Raji (cell line): ENCODE measurements around the gene MGAT3.

Experiments used
- POLR2A ChIP-seq: IDR thresholded peaks from 2 replicates; pipeline ENCODE4 v1.6.1; 2011; ENCODE audit warnings: low read depth, low read length, control low read depth; ENCODE audit not compliant: insufficient read depth

The MGAT3 gene, protein sequence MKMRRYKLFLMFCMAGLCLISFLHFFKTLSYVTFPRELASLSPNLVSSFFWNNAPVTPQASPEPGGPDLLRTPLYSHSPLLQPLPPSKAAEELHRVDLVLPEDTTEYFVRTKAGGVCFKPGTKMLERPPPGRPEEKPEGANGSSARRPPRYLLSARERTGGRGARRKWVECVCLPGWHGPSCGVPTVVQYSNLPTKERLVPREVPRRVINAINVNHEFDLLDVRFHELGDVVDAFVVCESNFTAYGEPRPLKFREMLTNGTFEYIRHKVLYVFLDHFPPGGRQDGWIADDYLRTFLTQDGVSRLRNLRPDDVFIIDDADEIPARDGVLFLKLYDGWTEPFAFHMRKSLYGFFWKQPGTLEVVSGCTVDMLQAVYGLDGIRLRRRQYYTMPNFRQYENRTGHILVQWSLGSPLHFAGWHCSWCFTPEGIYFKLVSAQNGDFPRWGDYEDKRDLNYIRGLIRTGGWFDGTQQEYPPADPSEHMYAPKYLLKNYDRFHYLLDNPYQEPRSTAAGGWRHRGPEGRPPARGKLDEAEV

DNA sequence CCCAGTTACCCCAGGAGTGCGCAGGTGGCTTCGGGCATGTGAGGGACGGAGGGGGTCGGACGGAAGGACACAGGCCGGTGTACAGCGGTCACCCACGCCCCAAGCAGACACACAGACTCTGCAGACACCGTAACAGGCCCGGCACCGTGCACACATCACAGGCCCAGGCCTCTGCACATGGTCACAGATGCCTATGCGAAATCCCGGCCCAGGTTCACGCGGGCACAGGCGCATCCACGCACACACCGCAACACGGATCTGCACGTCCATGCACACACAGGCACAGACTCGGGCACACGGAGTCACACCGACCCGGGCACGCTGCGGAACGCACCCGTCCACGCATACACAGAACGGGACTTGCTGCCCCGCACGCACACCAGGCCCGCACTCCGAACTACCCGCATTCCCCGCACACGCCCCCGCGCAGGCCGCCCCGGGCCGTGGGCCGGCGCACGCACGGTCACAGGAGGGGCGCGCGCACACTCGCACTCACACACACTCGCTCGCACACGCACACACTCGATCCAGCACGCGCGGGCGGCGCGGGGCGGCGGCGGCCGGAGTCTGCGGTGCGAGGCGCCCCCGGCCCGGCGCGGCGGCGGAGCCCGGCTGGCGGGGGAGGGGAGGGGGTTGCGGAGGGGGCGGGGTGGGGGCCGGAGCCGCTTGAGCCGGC is at the start of gene MGAT3:
TSS of gene MGAT3 (plus strand) at position 491 of the 676 bp plus-strand sequence. CDS start 30,336 bp downstream, outside the sequence.
- TF ChIP-seq POLR2A = 0 out of 2 replicates have a peak, but pooled peaks have one; percentile 18

DNA sequence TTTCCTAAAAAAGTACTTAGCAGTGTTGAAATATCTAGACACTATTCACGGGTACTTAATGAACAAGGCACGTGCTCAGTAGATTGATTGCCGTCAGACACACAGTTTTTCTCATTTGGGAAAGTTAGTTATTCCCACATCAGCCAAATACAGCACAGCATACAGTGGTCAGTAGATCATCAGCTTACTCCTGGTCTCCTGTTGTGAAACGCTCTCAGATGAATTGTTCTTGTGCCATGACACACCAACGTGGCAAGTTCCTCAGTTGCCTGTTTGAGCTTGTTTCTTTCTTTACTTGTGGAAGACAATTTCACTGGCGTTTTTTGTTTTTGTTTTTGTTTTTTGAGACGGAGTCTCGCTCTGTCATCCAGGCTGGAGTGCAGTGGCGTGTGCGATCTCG is 48.6 kb upstream of the MGAT3 start:
- no peak for TF ChIP-seq POLR2A

DNA sequence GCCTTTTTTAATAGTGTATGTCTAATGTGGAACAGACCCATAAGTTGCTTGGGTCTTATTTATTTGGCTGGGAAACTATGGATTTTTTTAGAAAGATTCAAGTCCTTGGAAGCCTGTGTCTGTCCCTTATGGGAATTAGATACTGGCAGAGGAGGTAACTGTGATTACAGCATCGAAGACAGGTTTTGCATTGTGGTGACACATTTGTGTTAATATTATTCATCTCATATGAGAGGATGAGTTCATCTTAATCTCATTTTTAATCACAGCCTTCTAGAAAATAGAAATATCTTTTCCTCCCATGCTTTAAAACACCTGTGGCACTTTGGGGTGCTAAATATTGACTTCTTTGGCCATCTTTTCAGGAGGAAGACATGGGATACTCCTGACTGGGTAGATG is 48.0 kb upstream of the MGAT3 start:
- no peak for TF ChIP-seq POLR2A

DNA sequence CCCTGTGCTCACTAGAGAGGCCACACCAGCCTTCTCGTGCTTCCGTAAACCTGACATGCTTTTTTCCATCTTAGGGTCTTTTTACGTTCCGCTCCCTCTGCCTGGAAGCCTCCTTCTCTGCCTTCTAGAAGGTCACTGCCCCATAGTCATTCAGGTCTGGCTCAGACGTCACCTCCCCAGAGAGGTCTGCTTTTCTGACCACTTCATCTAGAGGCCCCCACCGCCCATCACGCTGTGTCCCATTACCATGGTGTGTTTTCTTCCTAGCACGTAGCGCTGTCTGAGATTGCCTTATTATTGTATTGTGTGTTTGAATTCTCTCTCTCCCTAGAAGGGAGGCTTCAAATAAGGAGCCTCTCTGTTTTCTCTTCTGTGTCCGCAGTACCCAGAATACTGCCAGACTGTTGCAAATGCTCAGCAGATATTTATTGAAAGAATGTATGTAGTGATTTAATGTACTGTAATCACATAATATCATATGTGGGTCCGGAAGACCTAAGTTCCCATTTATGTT is 47.2 kb upstream of the MGAT3 start:
- TF ChIP-seq POLR2A = no peak

DNA sequence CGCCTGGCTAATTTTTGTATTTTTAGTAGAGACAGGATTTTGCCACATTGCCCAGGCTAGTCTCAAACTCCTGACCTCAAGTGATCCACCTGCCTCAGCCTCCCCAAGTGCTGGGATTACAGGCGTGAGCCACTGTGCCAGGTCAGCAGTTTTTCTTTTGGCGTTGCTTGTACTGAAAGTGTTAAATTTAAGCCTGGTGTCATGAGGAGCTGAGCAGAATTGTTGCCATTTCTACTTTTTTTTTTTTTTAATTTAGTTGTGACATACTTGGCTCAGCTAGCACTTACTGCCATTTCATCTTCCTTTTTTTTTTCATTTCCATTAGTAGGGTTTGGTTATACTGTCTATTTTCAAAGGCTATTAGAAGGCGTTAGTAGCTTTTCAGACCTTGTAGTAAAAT is 46.5 kb upstream of the MGAT3 start:
- TF ChIP-seq POLR2A = no peak

DNA sequence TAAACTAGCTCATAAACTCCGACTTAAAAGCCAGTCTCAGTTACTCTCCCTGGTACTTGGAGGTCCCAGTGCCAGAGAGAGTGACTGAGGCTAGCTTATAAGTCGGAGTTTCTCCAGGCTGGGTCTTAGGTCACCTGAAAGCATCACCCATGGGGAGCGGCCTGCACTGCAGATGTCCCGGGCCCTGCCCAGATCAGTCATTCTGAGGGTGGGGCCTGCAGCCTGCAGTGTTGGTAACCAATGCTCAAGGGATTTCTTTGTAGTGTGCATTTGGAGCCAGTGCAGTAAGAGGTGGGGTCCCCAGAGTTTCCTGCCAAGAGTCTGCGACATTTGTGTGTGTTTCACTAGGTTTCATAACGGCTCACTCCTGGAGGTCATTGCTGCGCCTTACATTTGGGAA is 42.4 kb upstream of the MGAT3 start:
- no peak for TF ChIP-seq POLR2A

DNA sequence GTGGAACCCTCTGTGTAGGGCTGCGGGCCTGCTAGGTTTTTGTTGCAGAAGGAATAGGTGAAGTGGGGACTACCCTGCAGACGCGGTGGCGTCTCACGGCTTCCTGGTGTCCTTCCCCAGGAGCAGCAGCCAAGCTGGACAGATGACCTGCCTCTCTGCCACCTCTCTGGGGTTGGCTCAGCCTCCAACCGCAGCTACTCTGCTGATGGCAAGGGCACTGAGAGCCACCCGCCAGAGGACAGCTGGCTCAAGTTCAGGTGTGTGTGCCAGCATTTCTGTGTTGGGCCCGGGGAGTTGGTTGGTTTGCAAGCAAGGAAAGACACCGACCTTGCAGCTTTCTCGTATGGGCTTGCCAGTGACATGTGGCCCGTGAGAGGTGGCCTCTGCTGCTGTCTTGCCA is 41.9 kb upstream of the MGAT3 start:
- no peak for TF ChIP-seq POLR2A

DNA sequence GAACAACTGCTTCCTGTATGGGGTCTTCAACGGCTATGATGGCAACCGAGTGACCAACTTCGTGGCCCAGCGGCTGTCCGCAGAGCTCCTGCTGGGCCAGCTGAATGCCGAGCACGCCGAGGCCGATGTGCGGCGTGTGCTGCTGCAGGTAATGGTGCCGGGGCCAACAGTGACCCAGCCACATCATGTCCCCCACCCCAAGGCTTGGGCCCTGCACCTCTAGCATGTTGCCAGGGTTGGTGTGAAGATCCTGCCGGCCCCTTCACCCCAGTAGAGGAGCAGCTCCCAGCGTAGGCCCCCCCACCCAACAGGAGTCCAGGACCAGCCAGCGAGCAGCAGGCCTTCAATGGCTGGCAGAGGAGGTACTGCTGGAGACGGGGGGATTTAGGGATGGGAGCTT is 41.3 kb upstream of the MGAT3 start:
- TF ChIP-seq POLR2A = no peak

DNA sequence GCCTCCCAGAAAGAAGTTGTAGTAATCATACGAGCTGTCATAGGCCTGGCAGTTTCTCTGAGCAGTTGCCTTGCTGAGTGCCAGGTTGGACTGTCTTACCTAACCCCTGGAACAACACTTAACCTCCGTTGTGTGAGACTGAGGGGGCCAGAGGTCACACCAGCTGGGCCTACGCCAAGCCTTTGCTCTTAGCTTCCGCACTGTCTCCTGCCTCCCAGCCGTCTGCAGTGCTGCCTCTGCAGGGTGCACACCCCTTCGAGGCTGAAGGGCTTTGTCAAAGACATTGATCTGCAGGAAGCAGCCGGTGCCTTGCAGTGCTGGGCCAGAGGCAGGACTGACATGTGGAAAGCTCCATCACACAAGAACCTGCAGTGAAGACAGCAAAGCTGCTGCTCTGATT is 40.5 kb upstream of the MGAT3 start:
- no peak for TF ChIP-seq POLR2A

DNA sequence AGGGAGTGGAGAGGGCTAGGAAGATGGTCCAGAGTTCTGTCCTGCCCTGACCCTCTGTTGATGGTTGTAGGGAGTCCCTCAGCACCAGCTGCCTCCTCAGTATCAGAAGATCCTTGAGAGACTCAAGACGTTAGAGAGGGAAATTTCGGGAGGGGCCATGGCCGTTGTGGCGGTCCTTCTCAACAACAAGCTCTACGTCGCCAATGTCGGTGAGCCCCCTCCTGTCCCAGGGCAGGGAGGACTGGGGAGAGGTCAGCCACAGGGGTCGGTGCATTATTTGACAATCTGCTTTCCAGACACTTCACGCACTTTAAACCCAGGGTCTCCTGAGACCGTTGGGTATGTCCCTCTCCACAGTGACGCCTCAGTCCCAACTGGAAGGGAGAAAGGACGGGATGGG is 39.2 kb upstream of the MGAT3 start:
- TF ChIP-seq POLR2A = no peak

DNA sequence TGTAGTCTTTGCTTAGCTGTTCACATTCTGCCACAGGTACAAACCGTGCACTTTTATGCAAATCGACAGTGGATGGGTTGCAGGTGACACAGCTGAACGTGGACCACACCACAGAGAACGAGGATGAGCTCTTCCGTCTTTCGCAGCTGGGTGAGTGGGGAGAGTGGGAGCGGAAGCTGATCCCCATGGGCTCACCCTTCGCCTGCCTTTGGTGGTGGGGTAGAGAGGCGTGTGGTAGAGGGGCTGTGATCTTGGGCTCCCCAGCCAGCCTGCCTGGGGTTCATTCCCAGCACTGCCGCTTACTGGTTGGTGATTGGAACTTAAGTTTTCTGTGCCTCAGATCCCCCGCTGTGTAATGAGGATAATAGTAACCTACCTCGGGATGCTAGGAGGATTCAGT is 38.1 kb upstream of the MGAT3 start:
- no peak for TF ChIP-seq POLR2A

DNA sequence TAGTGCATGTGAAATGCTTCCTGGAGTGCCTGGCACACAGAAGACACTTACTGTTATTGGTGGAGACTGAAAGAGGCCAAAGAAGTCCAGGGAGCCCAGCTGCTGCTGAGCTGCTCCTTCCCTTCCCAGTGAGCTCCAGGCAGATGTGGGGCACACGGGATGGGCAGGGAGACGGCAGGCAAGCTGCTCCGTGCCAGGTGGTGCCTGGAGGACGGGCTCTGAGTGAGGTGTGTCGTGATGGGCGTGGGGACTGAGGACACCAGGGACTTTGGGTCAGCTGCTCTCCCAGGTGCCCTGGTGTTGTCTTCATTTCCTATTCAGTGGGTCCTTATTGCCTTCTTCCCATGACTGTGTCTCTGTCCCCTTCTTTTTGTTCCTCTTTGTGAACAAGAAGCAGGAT is 37.7 kb upstream of the MGAT3 start:
- TF ChIP-seq POLR2A = no peak

DNA sequence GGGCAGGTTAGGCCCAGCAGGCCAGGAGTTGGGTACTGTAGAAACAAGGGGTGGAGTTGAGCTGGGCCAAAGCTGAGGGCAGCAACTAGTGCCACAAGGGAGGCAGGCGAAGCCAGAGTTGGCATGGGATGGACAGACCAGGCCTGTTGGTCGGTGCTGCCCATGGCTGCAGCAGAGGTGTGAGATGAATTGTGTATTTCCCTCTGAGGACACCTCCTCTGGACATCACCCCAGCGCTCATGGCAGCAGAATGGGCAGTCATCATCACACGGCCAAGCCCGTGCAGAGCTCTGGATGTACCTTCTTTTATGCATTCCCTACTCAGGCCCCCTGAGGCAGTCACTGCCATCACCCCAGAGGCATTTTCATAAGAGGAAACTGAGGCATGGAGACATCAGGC is 36.9 kb upstream of the MGAT3 start:
- no peak for TF ChIP-seq POLR2A

DNA sequence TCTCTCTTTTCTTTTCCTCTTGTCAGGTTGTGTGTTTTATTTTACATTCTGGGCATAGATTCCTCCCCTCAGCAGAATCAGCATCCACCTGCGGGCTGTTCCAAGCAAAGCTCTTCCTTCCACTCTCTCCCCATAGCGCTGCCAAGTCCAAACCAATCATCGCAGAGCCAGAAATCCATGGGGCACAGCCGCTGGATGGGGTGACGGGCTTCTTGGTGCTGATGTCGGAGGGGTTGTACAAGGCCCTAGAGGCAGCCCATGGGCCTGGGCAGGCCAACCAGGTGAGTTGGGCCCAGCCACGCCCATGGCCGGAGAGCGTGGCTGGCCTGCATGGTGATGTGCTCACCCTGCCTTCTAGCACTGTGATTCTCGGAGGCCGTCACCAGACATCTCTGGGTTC is 35.1 kb upstream of the MGAT3 start:
- no peak for TF ChIP-seq POLR2A

DNA sequence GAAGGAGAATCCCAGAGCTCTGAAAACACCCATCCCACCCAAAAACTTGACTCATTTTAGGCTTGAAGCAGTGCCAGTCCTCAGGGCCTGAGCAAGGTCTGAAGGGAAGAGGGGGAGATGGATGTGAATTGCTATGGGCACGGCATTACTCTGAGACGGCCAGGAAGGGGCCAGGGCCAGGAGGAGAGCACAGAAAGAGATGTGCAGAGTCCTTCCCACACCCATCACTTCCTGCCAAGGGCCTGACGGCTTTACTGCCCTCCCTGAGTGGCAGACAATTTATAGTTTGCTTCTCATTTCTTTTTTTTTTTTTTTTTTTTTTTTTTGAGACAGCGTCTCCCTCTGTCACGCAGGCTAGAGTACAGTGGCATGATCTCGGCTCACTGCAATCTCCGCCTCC is 34.7 kb upstream of the MGAT3 start:
- TF ChIP-seq POLR2A = no peak

DNA sequence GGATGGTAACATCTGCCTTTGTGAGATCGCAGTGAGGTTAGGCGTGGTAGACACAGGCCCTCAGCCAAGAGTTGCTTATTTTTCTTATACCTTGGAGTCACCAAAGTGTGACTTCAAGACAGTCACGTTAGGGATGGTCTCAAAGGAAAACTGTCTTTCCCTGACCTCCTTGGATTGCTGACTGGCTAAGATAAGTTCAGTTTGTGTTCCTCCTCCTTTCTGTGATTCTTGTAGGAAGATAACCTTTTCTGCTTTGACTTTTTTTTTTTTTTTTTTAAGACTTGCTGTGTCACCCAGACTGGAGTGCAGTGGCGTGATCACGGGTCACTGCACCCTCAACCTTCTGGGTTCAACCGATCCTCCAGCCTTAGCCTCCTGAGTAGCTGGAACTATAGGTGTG is 34.1 kb upstream of the MGAT3 start:
- TF ChIP-seq POLR2A = no peak
